ENCODE results near the gene ZNF280A. TPM values are rescaled to one million over a fixed set of nuclear protein-coding genes. Genes with fewer than 3 reads are reported as not detected.

The ZNF280A gene
- polyA plus RNA-seq, 3 donors = not detected

DNA sequence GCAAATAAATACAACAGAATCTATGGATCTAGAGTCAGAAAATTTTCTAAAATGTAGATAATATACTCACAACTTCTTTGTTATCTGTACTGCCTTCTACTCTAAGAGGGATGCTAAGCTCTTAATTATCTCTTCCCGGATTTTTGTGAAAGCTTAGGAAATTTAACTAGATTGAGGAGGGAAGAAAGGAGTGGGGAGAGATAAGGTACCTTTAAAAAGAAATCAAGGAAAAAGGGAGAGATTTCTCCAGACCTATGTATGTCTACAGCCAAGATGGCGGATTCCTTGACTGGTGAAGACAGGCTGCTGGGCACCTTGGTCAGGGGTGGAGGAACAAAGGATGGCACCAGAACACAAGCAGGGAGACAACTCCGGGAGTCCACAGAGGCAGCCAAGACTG, 34.5 kb downstream of the ZNF280A start:
- Histone ChIP-seq H3K36me3 (replicated peaks in 1 of 2; ENCODE audit: control insufficient read depth in 1 of 2, insufficient read depth in 2 of 2, low read length in 2 of 2) (no peaks in the 10 kb centered on the region), H4K20me1 (ENCODE audit: insufficient read depth, low read length) (no peaks in the 10 kb centered on the region), H3K4me2 (replicated peaks; ENCODE audit: extremely low read depth, low read length, poor library complexity, severe bottlenecking) (no peak overlapping the region), H3K4me1 (ENCODE audit: control insufficient read depth in 1 of 2, insufficient read depth in 2 of 2, low read length in 2 of 2) (no peaks in the 10 kb centered on the region), H3K9me3 (replicated peaks in 1 of 2; ENCODE audit: control insufficient read depth in 1 of 2, insufficient read depth in 1 of 2, low read length in 2 of 2) (no peaks in the 10 kb centered on the region), H3K9ac (ENCODE audit: insufficient read depth, low read length, poor library complexity, severe bottlenecking) (no peak overlapping the region), H3K4me3 (replicated peaks in 1 of 3; ENCODE audit: low read depth in 2 of 3, low read length in 3 of 3) (no peak overlapping the region), H3K27me3 (ENCODE audit: control insufficient read depth in 2 of 2, insufficient read depth in 2 of 2, low read length in 2 of 2) (no peaks in the 10 kb centered on the region), H3K79me2 (ENCODE audit: insufficient read depth, low read length) (no peaks in the 10 kb centered on the region), H3K27ac (ENCODE audit: low read depth in 1 of 2, low read length in 2 of 2) (no peak overlapping the region), H2AFZ (ENCODE audit: insufficient read depth, low read depth, low read length, poor library complexity, severe bottlenecking) (no peak overlapping the region)
- H3K4me1 Mint-ChIP-seq = peaks cover 2% of the 10 kb centered on the region
- H3K27ac Mint-ChIP-seq = no peak overlapping the region
- H3K9me3 Mint-ChIP-seq = no peaks in the 10 kb centered on the region
- H3K36me3 Mint-ChIP-seq = peaks cover 0 to 7% of the 10 kb centered on the region in 2 donors
- TF ChIP-seq, protein P1, sequence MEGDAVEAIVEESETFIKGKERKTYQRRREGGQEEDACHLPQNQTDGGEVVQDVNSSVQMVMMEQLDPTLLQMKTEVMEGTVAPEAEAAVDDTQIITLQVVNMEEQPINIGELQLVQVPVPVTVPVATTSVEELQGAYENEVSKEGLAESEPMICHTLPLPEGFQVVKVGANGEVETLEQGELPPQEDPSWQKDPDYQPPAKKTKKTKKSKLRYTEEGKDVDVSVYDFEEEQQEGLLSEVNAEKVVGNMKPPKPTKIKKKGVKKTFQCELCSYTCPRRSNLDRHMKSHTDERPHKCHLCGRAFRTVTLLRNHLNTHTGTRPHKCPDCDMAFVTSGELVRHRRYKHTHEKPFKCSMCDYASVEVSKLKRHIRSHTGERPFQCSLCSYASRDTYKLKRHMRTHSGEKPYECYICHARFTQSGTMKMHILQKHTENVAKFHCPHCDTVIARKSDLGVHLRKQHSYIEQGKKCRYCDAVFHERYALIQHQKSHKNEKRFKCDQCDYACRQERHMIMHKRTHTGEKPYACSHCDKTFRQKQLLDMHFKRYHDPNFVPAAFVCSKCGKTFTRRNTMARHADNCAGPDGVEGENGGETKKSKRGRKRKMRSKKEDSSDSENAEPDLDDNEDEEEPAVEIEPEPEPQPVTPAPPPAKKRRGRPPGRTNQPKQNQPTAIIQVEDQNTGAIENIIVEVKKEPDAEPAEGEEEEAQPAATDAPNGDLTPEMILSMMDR (IDR thresholded peaks at IDR 0.05) = no peak
- H3K27me3 Mint-ChIP-seq (ENCODE audit: low read depth in 3 of 3) = peaks cover 0 to 2% (median 0%) of the 10 kb centered on the region in 3 donors
- WGBS (ENCODE audit: insufficient coverage) = 100% methylated on average over 1 of the region's 3 CpGs
- intact Hi-C loops (cut with micrococcal nuclease) = no loop called here
- no peak for DNase-seq
- H3K4me3 Mint-ChIP-seq = no peak overlapping the region

DNA sequence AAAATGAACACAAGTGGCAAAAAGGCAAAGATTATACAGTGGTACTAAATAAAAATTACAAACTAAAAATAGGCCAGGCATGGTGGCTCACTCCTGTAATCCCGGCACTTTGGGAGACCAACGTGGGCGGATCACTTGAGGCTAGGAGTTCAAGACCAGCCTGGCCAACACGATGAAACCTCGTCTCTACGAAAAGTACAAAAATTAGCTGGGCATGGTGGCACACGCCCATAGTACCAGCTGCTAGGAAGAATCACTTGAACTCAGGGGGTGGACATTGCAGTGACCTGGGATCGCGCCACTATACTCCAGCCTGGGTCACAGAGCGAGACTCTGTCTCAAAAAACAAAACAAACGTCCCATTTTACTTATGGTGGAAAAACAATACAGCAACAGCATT, 36.0 kb downstream of the ZNF280A start:
- H3K4me1 Mint-ChIP-seq = peaks cover 2% of the 10 kb centered on the region
- WGBS (ENCODE audit: insufficient coverage) = 98% methylated on average over 7 of the region's 11 CpGs
- intact Hi-C loops (cut with micrococcal nuclease) = no loop called here

More for the DNA sequence above, 36.0 kb downstream of the ZNF280A start:
- Histone ChIP-seq H3K9ac (ENCODE audit: insufficient read depth, low read length, poor library complexity, severe bottlenecking) (no peak overlapping the region), H3K4me1 (ENCODE audit: control insufficient read depth in 1 of 2, insufficient read depth in 2 of 2, low read length in 2 of 2) (no peaks in the 10 kb centered on the region), H3K4me2 (replicated peaks; ENCODE audit: extremely low read depth, low read length, poor library complexity, severe bottlenecking) (no peak overlapping the region), H3K9me3 (replicated peaks in 1 of 2; ENCODE audit: control insufficient read depth in 1 of 2, insufficient read depth in 1 of 2, low read length in 2 of 2) (no peaks in the 10 kb centered on the region), H4K20me1 (ENCODE audit: insufficient read depth, low read length) (no peaks in the 10 kb centered on the region), H3K36me3 (replicated peaks in 1 of 2; ENCODE audit: control insufficient read depth in 1 of 2, insufficient read depth in 2 of 2, low read length in 2 of 2) (no peaks in the 10 kb centered on the region), H3K79me2 (ENCODE audit: insufficient read depth, low read length) (no peaks in the 10 kb centered on the region), H2AFZ (ENCODE audit: insufficient read depth, low read depth, low read length, poor library complexity, severe bottlenecking) (no peak overlapping the region), H3K4me3 (replicated peaks in 1 of 3; ENCODE audit: low read depth in 2 of 3, low read length in 3 of 3) (no peak overlapping the region), H3K27me3 (ENCODE audit: control insufficient read depth in 2 of 2, insufficient read depth in 2 of 2, low read length in 2 of 2) (no peaks in the 10 kb centered on the region), H3K27ac (ENCODE audit: low read depth in 1 of 2, low read length in 2 of 2) (no peak overlapping the region)
- TF ChIP-seq, protein P1 (IDR thresholded peaks at IDR 0.05) = no peak
- Mint-ChIP-seq H3K27me3 (ENCODE audit: low read depth in 3 of 3) (peaks cover 0 to 2% (median 0%) of the 10 kb centered on the region in 3 donors), H3K4me3 (no peak overlapping the region), H3K27ac (no peak overlapping the region), H3K36me3 (peaks cover 0 to 4% of the 10 kb centered on the region in 2 donors), H3K9me3 (no peaks in the 10 kb centered on the region)
- DNase-seq = no peak

All from CD14-positive monocyte (primary cell).